NB4 (cell line): ENCODE data around the gene PIPOX.

ENCODE experiments used
- MAX ChIP-seq: IDR thresholded peaks from 2 replicates; pipeline ENCODE4 v1.6.1; 2011; ENCODE audit warnings: low read depth, low read length
- POLR2A ChIP-seq: IDR thresholded peaks from 2 replicates; pipeline ENCODE4 v1.6.1; 2011; ENCODE audit warnings: mild to moderate bottlenecking; ENCODE audit not compliant: insufficient read length; ENCODE audit errors: extremely low read depth
- TF ChIP-seq, protein P1 (sequence below): IDR thresholded peaks from one replicate; pipeline ENCODE4 v1.5.1; 2012; ENCODE audit warnings: low read depth, low read length

GRCh38 chr17:29020576-29020975 is 22.4 kb upstream of the PIPOX start:
- TF ChIP-seq, protein P1, sequence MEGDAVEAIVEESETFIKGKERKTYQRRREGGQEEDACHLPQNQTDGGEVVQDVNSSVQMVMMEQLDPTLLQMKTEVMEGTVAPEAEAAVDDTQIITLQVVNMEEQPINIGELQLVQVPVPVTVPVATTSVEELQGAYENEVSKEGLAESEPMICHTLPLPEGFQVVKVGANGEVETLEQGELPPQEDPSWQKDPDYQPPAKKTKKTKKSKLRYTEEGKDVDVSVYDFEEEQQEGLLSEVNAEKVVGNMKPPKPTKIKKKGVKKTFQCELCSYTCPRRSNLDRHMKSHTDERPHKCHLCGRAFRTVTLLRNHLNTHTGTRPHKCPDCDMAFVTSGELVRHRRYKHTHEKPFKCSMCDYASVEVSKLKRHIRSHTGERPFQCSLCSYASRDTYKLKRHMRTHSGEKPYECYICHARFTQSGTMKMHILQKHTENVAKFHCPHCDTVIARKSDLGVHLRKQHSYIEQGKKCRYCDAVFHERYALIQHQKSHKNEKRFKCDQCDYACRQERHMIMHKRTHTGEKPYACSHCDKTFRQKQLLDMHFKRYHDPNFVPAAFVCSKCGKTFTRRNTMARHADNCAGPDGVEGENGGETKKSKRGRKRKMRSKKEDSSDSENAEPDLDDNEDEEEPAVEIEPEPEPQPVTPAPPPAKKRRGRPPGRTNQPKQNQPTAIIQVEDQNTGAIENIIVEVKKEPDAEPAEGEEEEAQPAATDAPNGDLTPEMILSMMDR = no peak
- TF ChIP-seq POLR2A (no peak), MAX (no peak)
